Stimulated activated CD4-positive, alpha-beta T cell treated with anti-CD3 and anti-CD28 coated beads, Interleukin-15, amount 100 ng/mL, for 1 hour (primary cell): ENCODE data around the gene BTD.

Experiments
- DNase-seq, 2 donors: peaks; one replicate each; pipeline ENCODE4 v3.0.0-alpha.2; 2020; ENCODE audit warnings: low read depth in 1 of 2, low spot score in 1 of 2

Gene BTD

GRCh38 chr3:15635121-15635661, 33.6 kb downstream of the BTD start:
- no peak for DNase-seq

GRCh38 chr3:15636028-15636709, 34.6 kb downstream of the BTD start:
- no peak for DNase-seq

GRCh38 chr3:15637131-15637951, 35.8 kb downstream of the BTD start:
- no peak for DNase-seq

GRCh38 chr3:15638193-15638890, 36.8 kb downstream of the BTD start:
- DNase-seq = no peak

- no peak for DNase-seq
Measured at GRCh38 chr3:15638891-15639262, 37.3 kb downstream of the BTD start.

GRCh38 chr3:15645246-15645645, 43.7 kb downstream of the BTD start:
- no peak for DNase-seq

- no peak for DNase-seq
Measured at GRCh38 chr3:15645740-15646501, 44.4 kb downstream of the BTD start.

GRCh38 chr3:15646851-15647511, 45.4 kb downstream of the BTD start:
- DNase-seq = no peak

- DNase-seq = no peak
Measured at GRCh38 chr3:15647611-15648167, 46.1 kb downstream of the BTD start.

GRCh38 chr3:15649341-15649740, 47.8 kb downstream of the BTD start:
- no peak for DNase-seq

GRCh38 chr3:15649858-15650257, 48.3 kb downstream of the BTD start:
- DNase-seq = no peak

- DNase-seq = no peak
Measured at GRCh38 chr3:15651396-15651795, 49.9 kb downstream of the BTD start.

- no peak for DNase-seq
Measured at GRCh38 chr3:15653321-15653720, 51.8 kb downstream of the BTD start.

- no peak for DNase-seq
Measured at GRCh38 chr3:15654127-15654526, 52.6 kb downstream of the BTD start.

GRCh38 chr3:15654891-15655290, 53.3 kb downstream of the BTD start:
- no peak for DNase-seq

- DNase-seq = no peak
Measured at GRCh38 chr3:15656342-15656741, 54.8 kb downstream of the BTD start.

- no peak for DNase-seq
Measured at GRCh38 chr3:15657016-15657415, 55.5 kb downstream of the BTD start.

GRCh38 chr3:15659254-15659975, 57.9 kb downstream of the BTD start:
- no peak for DNase-seq

GRCh38 chr3:15660055-15660935, 58.8 kb downstream of the BTD start:
- no peak for DNase-seq
